ES-I3 (cell line): ENCODE data around the gene AKT2.
"Not testable (repeated sequence)": the region's sequence is repeated elsewhere in the genome, so short reads cannot be mapped to it uniquely, and the experiment has no call there.

Source experiments
- H3K36me3 ChIP-seq: 2 replicates; pipeline ENCODE4 v1.6.1; 2013; ENCODE audit warnings: mild to moderate bottlenecking, low read length, control low read depth, moderate library complexity; ENCODE audit not compliant: insufficient read depth
- H3K4me1 ChIP-seq: 2 replicates; pipeline ENCODE4 v1.6.1; 2013; ENCODE audit warnings: mild to moderate bottlenecking, control low read depth, low read length; ENCODE audit not compliant: insufficient read depth
- H3K9ac ChIP-seq: 2 replicates; pipeline ENCODE4 v1.6.1; 2013; ENCODE audit warnings: low read depth, mild to moderate bottlenecking, low read length, moderate library complexity
- H3K9me3 ChIP-seq: 2 replicates; pipeline ENCODE4 v1.6.1; 2013; ENCODE audit warnings: mild to moderate bottlenecking, low read length, moderate library complexity; ENCODE audit not compliant: control insufficient read depth, insufficient read depth

Gene AKT2

GRCh38 chr19:40223135-40223822 is 61.9 kb downstream of the AKT2 start:
- H3K36me3 ChIP-seq: no peaks in the 10 kb centered on the region
- H3K4me1 ChIP-seq: no peaks in the 10 kb centered on the region
- peak overlapping the region; percentile 44; the same call in 1 of the 2 replicates for H3K9ac ChIP-seq
- no peaks in the 10 kb centered on the region for H3K9me3 ChIP-seq

GRCh38 chr19:40221858-40222619 is 63.1 kb downstream of the AKT2 start:
- H3K9me3 ChIP-seq: no peaks in the 10 kb centered on the region
- H3K36me3 ChIP-seq: no peaks in the 10 kb centered on the region
- H3K4me1 ChIP-seq: no peaks in the 10 kb centered on the region; the same call in 1 of the 2 replicates
- H3K9ac ChIP-seq: no peak overlapping the region

- Histone ChIP-seq H3K9ac (no peak overlapping the region), H3K4me1 (no peaks in the 10 kb centered on the region; the same call in 1 of the 2 replicates), H3K36me3 (no peaks in the 10 kb centered on the region), H3K9me3 (no peaks in the 10 kb centered on the region)
Measured at GRCh38 chr19:40220674-40221073, 64.5 kb downstream of the AKT2 start.

GRCh38 chr19:40219721-40220276 is 65.3 kb downstream of the AKT2 start:
- H3K36me3 ChIP-seq: no peaks in the 10 kb centered on the region
- H3K9ac ChIP-seq: peak overlapping the region; percentile 19; the same call in 1 of the 2 replicates

GRCh38 chr19:40219029-40219428 is 66.1 kb downstream of the AKT2 start:
- not testable (repeated sequence) for H3K36me3 ChIP-seq, H3K9ac ChIP-seq, H3K4me1 ChIP-seq, H3K9me3 ChIP-seq

More at GRCh38 chr19:40219721-40220276, 65.3 kb downstream of the AKT2 start:
- no peaks in the 10 kb centered on the region; the same call in 1 of the 2 replicates for H3K4me1 ChIP-seq
- no peaks in the 10 kb centered on the region for H3K9me3 ChIP-seq

GRCh38 chr19:40217934-40218890 is 66.9 kb downstream of the AKT2 start, which contains the start of gene TTC9B:
TSS of gene TTC9B (minus strand) at chr19:40218384. CDS start at chr19:40218381, 3 bp downstream.
- no peaks in the 10 kb centered on the region for H3K9me3 ChIP-seq
- H3K4me1 ChIP-seq: no peaks in the 10 kb centered on the region; the same call in 1 of the 2 replicates
- no peaks in the 10 kb centered on the region for H3K36me3 ChIP-seq
- H3K9ac ChIP-seq: peak within 1 kb of the TSS; percentile 29; the same call in 1 of the 2 replicates

GRCh38 chr19:40217027-40217810 is 67.9 kb downstream of the AKT2 start:
- peak overlapping the region; percentile 29; the same call in 1 of the 2 replicates for H3K9ac ChIP-seq
- no peaks in the 10 kb centered on the region for H3K36me3 ChIP-seq
- no peaks in the 10 kb centered on the region for H3K9me3 ChIP-seq
- H3K4me1 ChIP-seq: no peaks in the 10 kb centered on the region; the same call in 1 of the 2 replicates

GRCh38 chr19:40216777-40217026 is 68.4 kb downstream of the AKT2 start:
- Histone ChIP-seq H3K9ac (no peak overlapping the region), H3K4me1 (no peaks in the 10 kb centered on the region; the same call in 1 of the 2 replicates), H3K9me3 (no peaks in the 10 kb centered on the region), H3K36me3 (no peaks in the 10 kb centered on the region)

- Histone ChIP-seq H3K9me3 (no peaks in the 10 kb centered on the region), H3K9ac (no peak overlapping the region), H3K36me3 (no peaks in the 10 kb centered on the region), H3K4me1 (no peaks in the 10 kb centered on the region; the same call in 1 of the 2 replicates)
Measured at GRCh38 chr19:40216013-40216776, 69.0 kb downstream of the AKT2 start.

- Histone ChIP-seq H3K4me1 (no peaks in the 10 kb centered on the region; the same call in 1 of the 2 replicates), H3K9ac (no peak overlapping the region), H3K9me3 (no peaks in the 10 kb centered on the region), H3K36me3 (no peaks in the 10 kb centered on the region)
Measured at GRCh38 chr19:40214936-40215335, 70.2 kb downstream of the AKT2 start.

- no peak overlapping the region for H3K9ac ChIP-seq
- no peaks in the 10 kb centered on the region for H3K36me3 ChIP-seq
- H3K4me1 ChIP-seq: no peaks in the 10 kb centered on the region; the same call in 1 of the 2 replicates
- no peaks in the 10 kb centered on the region for H3K9me3 ChIP-seq
Measured at GRCh38 chr19:40213882-40214570, 71.1 kb downstream of the AKT2 start.

- Histone ChIP-seq H3K9me3 (no peaks in the 10 kb centered on the region), H3K36me3 (no peaks in the 10 kb centered on the region), H3K4me1 (no peaks in the 10 kb centered on the region; the same call in 1 of the 2 replicates), H3K9ac (no peak overlapping the region)
Measured at GRCh38 chr19:40213251-40213829, 71.8 kb downstream of the AKT2 start.
